ENCODE measurements around the gene GP1BA. TPM values are rescaled to one million over a fixed set of nuclear protein-coding genes. Genes with fewer than 3 reads are reported as not detected.

GP1BA gene
- total RNA-seq, 2 donors from 2014 or later = 0.12 TPM; not detected in 1

DNA sequence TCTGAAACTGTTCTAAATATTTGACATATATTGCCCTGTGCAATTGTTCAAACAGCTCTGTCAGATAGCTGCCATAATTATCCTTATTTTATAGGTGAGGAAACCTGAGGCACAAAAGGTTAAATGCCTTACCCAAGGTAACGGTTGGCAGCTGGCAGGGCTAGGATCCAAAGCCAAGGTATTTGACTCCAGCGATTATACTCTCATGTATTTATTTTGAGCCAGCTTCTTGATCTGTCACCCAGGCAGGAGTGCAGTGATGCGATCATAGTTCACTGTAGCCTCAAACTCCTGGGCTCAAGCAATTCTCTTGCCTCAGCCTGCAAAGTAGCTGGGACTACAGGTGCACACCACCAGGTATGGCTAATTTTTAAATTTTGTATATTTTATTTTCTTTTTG lies 26.0 kb downstream of the GP1BA start:
- H3K36me3 Mint-ChIP-seq = no peaks in the 10 kb centered on the region
- no peak for ATAC-seq
- H3K9me3 Mint-ChIP-seq = no peaks in the 10 kb centered on the region

DNA sequence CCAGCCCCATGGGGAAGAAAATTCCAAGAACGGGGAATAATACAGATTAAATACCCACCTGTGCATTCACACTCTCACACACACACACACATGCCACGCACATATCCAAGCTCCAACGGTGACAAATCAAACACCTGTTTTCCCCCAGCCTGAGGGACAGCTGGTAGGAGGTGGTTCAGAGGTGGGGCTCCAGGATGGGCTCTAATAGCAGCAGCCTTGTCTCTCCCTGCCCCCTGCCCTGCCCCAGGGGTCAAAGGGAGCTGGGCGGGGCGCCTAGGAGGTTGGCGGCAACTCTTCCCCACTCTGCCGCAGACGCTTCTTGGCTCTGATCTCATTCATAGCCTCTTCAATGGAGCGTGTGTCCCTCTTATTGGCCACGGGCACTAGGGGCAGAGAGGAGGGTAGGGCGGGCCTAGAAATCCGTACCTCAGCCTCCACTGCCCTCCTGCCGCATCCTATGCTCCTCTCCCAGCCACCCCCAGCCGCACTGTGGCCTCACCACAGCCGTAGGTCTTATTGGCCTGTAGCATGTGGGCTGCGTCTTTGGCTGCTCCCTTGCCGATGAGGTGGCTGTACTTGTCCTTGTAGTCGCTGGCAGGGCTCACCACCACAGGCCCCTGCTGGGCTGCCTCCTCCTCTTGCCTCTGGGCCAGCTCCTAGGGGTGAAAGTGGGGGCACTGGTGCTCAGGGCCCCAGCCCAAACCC lies 27.3 kb downstream of the GP1BA start:
- Mint-ChIP-seq H3K27me3 (no peaks in the 10 kb centered on the region), H3K4me1 (ENCODE audit: low read depth in 2 of 2) (peaks cover 0 to 10% of the 10 kb centered on the region in 2 donors), H3K9me3 (no peaks in the 10 kb centered on the region), H3K27ac (peak overlapping the region in 1 of 2 donors; percentile 13), H3K36me3 (no peaks in the 10 kb centered on the region), H3K4me3 (no peak overlapping the region)
- DNase-seq (ENCODE audit: low spot score) (no peak), ATAC-seq (no peak)

More for the DNA sequence above, 26.0 kb downstream of the GP1BA start:
- no peaks in the 10 kb centered on the region for H3K27me3 Mint-ChIP-seq
- H3K4me1 Mint-ChIP-seq (ENCODE audit: low read depth in 2 of 2) = peaks cover 0 to 13% of the 10 kb centered on the region in 2 donors
- DNase-seq (ENCODE audit: low spot score) = no peak
- H3K4me3 Mint-ChIP-seq = no peak overlapping the region
- no peak overlapping the region for H3K27ac Mint-ChIP-seq

DNA sequence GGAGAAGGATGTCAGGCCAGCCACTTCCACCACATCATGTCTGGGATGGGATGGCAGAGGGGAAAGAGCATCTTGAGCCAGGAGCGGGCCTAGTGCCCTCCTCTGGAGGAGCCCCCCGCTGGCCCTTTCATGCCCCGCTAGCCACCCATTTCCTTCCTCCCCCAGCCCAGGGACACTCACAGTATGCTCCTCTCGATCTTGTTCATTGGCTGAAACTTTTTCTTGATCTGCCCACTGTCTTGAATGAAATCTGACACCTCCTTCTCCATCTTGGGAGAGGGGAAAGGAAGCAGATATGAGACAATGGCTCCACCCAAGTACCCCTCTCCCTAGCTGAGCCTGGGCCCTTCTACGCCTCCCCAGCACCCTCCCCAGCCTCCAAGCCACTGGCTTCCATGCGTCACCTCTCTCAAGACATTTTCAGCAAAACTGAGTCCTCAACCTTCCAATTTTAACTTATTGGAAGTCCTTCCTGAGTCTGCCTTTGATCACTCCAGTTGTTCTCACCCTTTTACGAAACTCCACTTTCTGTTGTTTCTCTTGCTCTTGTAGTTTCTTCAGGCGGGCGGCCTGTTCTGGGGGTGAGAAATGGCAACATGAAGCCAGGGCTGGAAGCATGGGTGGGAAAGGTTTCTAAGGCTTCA lies 28.3 kb downstream of the GP1BA start:
- no peak overlapping the region for H3K27ac Mint-ChIP-seq
- H3K27me3 Mint-ChIP-seq = no peaks in the 10 kb centered on the region

DNA sequence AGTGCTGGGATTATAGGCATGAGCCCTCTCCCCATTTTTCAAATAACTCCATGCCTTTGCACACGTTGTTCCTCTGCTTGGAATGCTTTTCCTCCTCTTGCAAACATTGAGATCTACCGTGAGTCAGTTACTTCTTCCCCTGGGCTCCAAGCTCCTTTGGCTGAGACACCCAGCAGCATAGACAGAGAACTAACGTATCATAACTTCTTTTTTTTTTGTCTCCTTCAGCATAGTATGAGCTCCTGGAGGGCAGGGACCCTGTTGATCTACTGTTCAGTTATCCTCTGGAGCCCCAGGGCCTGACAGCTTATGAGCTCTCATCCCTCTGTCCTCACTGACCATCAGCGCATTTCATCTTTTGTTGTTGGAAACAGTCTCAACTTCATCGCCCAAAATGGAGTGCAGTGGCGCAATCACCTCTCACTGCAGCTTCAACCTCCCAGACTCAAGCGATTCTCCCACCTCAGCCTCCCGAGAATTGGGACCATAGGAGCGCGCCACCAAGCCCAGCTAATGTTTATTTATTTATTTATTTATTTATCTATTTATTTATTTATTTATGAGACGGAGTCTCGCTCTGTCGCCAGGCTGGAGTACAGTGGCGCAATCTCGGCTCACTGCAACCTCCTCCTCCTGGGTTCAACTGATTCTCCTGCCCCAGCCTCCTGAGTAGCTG lies 33.4 kb downstream of the GP1BA start:
- Mint-ChIP-seq H3K27ac (no peak overlapping the region), H3K4me3 (no peak overlapping the region), H3K27me3 (no peaks in the 10 kb centered on the region), H3K4me1 (ENCODE audit: low read depth in 2 of 2) (peaks cover 12 to 13% of the 10 kb centered on the region in 2 donors), H3K9me3 (no peaks in the 10 kb centered on the region), H3K36me3 (no peaks in the 10 kb centered on the region)
- no peak for ATAC-seq
- no peak for DNase-seq (ENCODE audit: low spot score)

More for the DNA sequence above, 28.3 kb downstream of the GP1BA start:
- DNase-seq (ENCODE audit: low spot score) (no peak), ATAC-seq (no peak)
- Mint-ChIP-seq H3K9me3 (no peaks in the 10 kb centered on the region), H3K4me1 (ENCODE audit: low read depth in 2 of 2) (peaks cover 2 to 14% of the 10 kb centered on the region in 2 donors), H3K4me3 (no peak overlapping the region), H3K36me3 (no peaks in the 10 kb centered on the region)

DNA sequence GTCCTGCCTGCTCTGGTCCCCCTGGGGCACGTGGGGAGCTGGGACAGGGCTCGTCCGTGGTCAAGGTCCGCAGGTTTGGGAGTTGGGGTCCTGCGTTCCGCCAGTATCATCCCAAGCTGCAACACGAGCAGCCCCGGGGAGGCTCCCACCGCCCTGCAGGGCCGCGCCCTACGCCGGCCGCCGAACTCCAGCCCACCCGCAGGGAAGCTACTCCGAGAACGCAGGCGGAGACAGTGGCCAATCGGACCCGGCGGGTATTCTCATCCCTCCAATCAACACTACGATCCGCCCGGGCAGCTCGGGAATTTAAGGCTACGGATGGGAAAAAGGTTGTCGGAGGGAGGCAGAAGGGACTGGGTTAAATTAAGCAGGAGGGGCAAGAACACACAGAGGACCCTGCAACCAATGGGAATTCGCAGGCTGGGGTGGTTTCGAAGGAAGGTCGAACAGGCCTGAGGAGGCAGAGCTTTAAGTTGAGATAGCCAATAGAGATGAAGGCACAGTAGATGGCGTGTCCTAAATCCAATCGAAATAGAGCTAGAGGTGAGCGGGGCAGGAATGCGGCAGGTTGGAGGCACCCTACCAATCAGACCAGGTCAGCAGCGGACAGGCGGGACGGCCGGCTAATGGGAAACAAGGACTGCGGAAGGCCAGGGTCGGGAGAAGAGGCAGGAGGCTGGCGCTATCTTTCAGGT lies 34.9 kb downstream of the GP1BA start:
- H3K27me3 Mint-ChIP-seq = no peaks in the 10 kb centered on the region
- H3K9me3 Mint-ChIP-seq = no peaks in the 10 kb centered on the region
- H3K4me1 Mint-ChIP-seq (ENCODE audit: low read depth in 2 of 2) = peaks cover 17 to 18% of the 10 kb centered on the region in 2 donors
- no peaks in the 10 kb centered on the region for H3K36me3 Mint-ChIP-seq
- H3K27ac Mint-ChIP-seq = no peak overlapping the region
- no peak overlapping the region for H3K4me3 Mint-ChIP-seq
- ATAC-seq (peak; percentile 91 to 95), DNase-seq (ENCODE audit: low spot score) (peak; percentile 99)

DNA sequence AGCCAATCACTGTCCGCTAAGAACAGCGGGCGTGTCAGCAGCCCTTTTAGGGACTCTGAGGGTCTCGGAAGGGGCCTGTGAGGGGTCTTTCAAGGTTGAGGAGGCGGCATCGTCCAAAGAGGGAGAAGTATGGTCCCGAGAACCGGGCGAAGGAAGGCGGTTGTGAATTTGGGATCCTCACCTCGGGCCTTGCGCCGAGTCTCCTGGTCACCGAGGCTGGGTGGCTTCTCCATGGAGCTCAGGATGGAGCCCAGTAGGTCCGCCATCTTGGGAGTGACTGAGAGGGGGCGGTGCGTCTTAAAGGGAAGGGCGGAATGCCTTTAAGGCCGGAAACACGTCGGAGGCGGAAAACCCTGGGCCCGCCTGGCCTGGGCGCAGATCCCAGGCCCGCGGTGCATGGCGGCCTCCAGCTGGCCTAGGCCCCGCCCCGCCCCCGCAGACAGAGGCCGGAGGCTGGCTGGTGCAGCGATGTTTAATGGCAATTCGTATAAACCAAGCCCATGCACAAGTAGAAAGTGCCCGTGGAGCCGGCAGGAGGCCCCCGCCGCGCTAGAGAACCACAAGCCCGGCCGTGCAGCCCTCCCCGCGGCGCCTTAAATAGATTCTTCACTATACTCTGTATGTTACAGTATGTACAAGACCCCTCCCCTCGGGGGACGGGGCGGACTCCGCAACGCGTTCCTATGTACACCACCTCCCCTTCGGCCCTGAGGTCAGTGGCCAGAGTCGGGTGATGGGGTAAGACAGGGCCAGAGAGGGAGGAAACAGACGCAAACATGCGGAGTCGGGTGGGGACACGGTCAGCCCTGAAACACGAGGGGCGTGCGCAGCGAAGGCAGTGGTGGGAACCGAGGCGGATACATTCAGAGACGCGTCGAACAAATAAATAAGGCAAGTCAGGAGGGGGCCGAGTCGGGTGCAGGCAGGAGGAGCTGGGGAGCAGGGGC lies 35.7 kb downstream of the GP1BA start, which contains the start of gene SPAG7:
SPAG7 (minus strand) TSS at position 279 of the 947 bp plus-strand sequence; CDS start at position 266, 13 bp downstream.
- ATAC-seq = peak; percentile 85 to 89
- H3K27me3 Mint-ChIP-seq = no peaks in the 10 kb centered on the region
- no peaks in the 10 kb centered on the region for H3K9me3 Mint-ChIP-seq
- H3K4me1 Mint-ChIP-seq (ENCODE audit: low read depth in 2 of 2) = peaks cover 17 to 20% of the 10 kb centered on the region in 2 donors
- no peak within 1 kb of the TSS for H3K27ac Mint-ChIP-seq
- no peak within 1 kb of the TSS for H3K4me3 Mint-ChIP-seq
- DNase-seq (ENCODE audit: low spot score) = peak; percentile 94
- H3K36me3 Mint-ChIP-seq = no peaks in the 10 kb centered on the region

DNA sequence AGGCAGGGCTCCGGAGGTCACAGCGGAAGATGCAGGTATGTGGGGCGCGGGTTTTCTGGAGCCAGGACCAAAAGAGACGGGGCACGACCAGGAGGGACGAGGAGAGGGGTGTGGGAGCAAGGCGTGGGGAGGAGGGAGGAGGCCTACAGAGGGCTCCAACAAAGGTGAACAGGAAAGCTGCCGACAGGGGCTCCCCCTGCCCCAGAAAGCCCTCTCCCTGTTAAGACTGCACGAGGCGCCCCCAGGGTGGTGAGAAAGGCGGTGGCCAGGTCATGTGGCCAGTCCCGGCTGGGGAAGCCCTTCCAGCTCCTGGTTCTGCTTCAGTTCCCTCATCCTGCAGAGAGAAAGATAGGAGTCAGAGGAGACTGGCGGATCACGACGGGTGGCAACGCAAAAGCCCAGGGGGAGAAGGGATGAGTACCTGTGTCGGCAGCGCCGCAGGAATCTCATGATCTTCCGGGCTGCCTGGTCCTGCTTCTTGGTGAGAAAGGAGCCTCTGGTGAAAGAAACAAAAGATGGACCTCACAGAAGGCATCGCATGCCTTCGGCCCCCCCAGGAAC lies 36.5 kb downstream of the GP1BA start:
- peaks cover 17 to 22% of the 10 kb centered on the region in 2 donors for H3K4me1 Mint-ChIP-seq (ENCODE audit: low read depth in 2 of 2)
- ATAC-seq = no peak

DNA sequence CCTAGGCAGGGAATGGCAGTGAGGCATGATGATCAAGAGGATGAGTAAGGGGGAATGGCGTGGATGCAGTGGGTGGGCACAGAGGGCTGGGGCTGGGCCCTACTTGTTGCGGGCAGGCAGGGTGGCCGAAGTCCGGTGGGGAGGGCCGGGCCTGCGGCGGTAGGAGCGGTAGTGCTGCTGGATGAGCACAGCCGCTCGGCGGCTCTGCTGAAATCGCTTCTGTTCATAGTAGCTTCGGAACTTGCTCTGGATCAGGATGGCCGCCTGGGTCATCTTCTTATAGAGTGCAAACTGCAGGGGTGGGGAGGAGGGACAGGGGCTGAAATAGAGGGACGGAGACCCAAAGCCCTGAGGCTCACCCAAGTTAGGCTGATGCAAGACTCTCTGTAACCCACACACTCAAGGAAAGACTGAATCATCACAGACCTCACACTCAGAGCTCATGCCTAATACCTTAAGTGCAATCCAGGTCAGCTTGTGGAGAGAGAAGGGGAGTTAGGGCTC lies 37.0 kb downstream of the GP1BA start:
- no peak for DNase-seq (ENCODE audit: low spot score)
- Mint-ChIP-seq H3K4me1 (ENCODE audit: low read depth in 2 of 2) (peaks cover 17 to 25% of the 10 kb centered on the region in 2 donors), H3K27ac (no peak overlapping the region), H3K27me3 (no peaks in the 10 kb centered on the region), H3K9me3 (no peaks in the 10 kb centered on the region), H3K36me3 (no peaks in the 10 kb centered on the region), H3K4me3 (no peak overlapping the region)
- no peak for ATAC-seq

More for the DNA sequence above, 36.5 kb downstream of the GP1BA start:
- Mint-ChIP-seq H3K27ac (no peak overlapping the region), H3K27me3 (no peaks in the 10 kb centered on the region), H3K36me3 (no peaks in the 10 kb centered on the region), H3K4me3 (no peak overlapping the region), H3K9me3 (no peaks in the 10 kb centered on the region)
- DNase-seq (ENCODE audit: low spot score) = no peak

DNA sequence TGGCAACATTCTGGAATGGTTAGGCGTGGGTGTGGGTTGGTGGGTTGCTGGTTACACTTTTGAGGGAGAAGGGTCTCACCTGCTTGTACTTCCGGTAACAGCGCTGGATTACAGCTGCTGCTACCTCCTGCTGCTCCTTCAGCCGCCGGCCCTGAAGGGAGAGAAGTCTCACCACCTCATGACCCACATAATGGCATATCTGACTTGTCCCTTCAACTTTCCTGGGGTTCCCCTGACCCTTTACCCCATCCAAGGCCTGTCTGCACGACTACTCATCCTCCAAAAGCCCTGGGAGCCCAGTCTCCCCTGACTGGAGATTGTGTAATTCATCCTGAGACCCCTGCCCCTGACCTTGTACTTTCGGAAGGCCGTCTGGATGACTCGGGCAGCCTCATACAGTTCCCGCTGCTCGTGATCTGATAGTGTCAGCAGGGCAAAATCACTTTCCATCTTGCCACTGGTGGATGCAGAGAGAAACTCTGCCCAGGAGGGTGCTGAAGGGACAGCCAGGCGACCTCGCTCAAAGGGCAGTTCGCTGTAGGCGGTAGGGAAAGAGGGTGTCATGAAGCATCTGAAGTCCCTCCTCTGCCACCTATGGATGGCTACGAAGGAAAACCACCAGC lies 37.6 kb downstream of the GP1BA start:
- H3K27ac Mint-ChIP-seq = no peak overlapping the region
- no peak for ATAC-seq

DNA sequence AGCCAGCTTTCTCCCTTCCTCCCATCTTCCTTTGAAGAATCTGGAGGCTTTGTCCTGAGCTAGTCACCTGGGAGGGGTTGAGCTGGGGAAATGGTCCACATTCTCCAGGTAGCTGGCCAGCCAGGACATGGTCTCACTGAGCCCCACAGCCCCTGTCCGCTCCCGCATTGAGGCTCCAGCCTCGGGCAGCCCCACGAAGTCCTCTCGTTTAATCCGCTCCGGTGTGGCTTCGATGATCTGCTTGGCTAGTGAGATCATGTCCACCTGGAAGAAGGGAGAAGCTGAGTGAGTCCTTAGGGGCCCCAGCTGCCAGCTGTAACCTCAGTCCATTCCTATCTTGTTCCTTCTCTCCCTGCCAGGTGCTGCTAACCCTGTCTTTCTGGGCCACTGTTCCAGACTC lies 38.2 kb downstream of the GP1BA start:
- peaks cover 16 to 26% of the 10 kb centered on the region in 2 donors for H3K4me1 Mint-ChIP-seq (ENCODE audit: low read depth in 2 of 2)
- H3K4me3 Mint-ChIP-seq = no peak overlapping the region
- no peak for ATAC-seq
- no peaks in the 10 kb centered on the region for H3K27me3 Mint-ChIP-seq
- no peaks in the 10 kb centered on the region for H3K9me3 Mint-ChIP-seq
- peaks cover 4% of the 10 kb centered on the region for H3K36me3 Mint-ChIP-seq
- no peak for DNase-seq (ENCODE audit: low spot score)
- H3K27ac Mint-ChIP-seq = no peak overlapping the region

More for the DNA sequence above, 37.6 kb downstream of the GP1BA start:
- no peaks in the 10 kb centered on the region for H3K36me3 Mint-ChIP-seq
- no peak for DNase-seq (ENCODE audit: low spot score)
- peaks cover 17 to 25% of the 10 kb centered on the region in 2 donors for H3K4me1 Mint-ChIP-seq (ENCODE audit: low read depth in 2 of 2)
- no peak overlapping the region for H3K4me3 Mint-ChIP-seq
- H3K27me3 Mint-ChIP-seq = no peaks in the 10 kb centered on the region
- no peaks in the 10 kb centered on the region for H3K9me3 Mint-ChIP-seq

DNA sequence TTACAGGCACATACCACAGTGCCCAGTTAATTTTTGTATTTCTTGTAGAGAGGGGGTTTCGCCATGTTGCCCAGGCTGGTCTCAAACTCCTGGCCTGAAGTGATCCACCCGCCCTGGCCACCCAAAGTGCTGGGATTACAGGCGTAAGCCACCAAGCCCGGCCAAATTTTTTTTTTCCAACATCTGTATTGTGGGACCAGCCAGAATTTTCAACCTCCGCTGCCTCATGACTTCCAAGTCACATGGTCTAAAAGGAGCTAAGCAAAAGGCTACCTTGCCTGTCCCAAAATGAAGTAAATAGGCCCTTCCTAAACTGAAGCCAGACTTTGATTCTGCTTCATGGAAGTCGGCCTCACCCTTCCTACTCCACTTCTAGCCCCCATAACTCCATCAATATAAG lies 39.7 kb downstream of the GP1BA start:
- H3K4me3 Mint-ChIP-seq = no peak overlapping the region
- peaks cover 5 to 20% of the 10 kb centered on the region in 2 donors for H3K4me1 Mint-ChIP-seq (ENCODE audit: low read depth in 2 of 2)
- H3K36me3 Mint-ChIP-seq = peaks cover 9% of the 10 kb centered on the region
- no peak overlapping the region for H3K27ac Mint-ChIP-seq
- H3K9me3 Mint-ChIP-seq = no peaks in the 10 kb centered on the region
- DNase-seq (ENCODE audit: low spot score) (no peak), ATAC-seq (no peak)
- no peaks in the 10 kb centered on the region for H3K27me3 Mint-ChIP-seq

DNA sequence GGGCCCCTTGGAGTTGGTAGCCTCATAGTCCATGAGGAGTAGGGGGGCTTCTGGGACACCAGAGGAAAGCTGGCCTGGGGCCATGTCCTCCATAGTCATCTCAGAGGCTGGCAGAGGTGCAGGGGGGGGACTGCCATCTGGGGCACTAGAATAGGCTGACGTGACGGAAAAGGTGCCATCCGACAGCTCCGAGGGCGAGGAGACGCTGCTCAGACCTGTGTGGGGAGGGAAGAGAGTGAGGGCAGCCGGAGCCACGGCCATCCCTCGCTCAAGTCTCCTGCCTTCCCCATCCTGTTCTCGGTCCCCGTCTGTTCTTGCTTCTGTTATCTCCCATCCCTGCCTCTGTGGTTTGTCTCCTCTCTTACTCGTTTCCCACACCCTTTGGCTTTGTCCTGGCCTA lies 40.2 kb downstream of the GP1BA start:
- DNase-seq (ENCODE audit: low spot score) (no peak), ATAC-seq (no peak)
- Mint-ChIP-seq H3K36me3 (peaks cover 9% of the 10 kb centered on the region), H3K4me1 (ENCODE audit: low read depth in 2 of 2) (peaks cover 5 to 20% of the 10 kb centered on the region in 2 donors), H3K27me3 (no peaks in the 10 kb centered on the region), H3K27ac (no peak overlapping the region), H3K4me3 (no peak overlapping the region), H3K9me3 (no peaks in the 10 kb centered on the region)
